Fibroblast of villous mesenchyme (primary cell): ENCODE results near the gene IFITM5. TPM values are rescaled to one million over a fixed set of nuclear protein-coding genes. Genes with fewer than 3 reads are reported as not detected.
"Not testable (repeated sequence)": the region's sequence is repeated elsewhere in the genome, so short reads cannot be mapped to it uniquely, and the experiment has no call there.

Experiments
- DNase-seq: peaks from one replicate; pipeline ENCODE4 v3.0.0-alpha.2; 2010; ENCODE audit warnings: low read depth
- H3K4me3 ChIP-seq: 2 replicates; pipeline ENCODE4 v1.5.1; 2011; ENCODE audit warnings: low read depth, mild to moderate bottlenecking, low read length
- CTCF ChIP-seq: IDR thresholded peaks from 2 replicates; pipeline ENCODE4 v1.5.1; 2012; ENCODE audit warnings: low read depth, mild to moderate bottlenecking, low read length; ENCODE audit not compliant: insufficient read depth
- total RNA-seq: library from RNA; depleted of rRNA; stranded (reverse); fragments of >200 nt; gene quantifications from 2 replicates; pipeline ENCODE4 v1.2.3, GENCODE V29; 2012

Gene IFITM5
- total RNA-seq, 1 donor, result not detected

GRCh38 chr11:326842-327580 lies 27.7 kb upstream of the IFITM5 start:
- TF ChIP-seq CTCF, result no peak
- H3K4me3 ChIP-seq, result no peak overlapping the region
- peak; percentile 74 for DNase-seq

GRCh38 chr11:326592-326841 lies 27.2 kb upstream of the IFITM5 start:
- no peak overlapping the region for H3K4me3 ChIP-seq
- no peak for DNase-seq
- no peak for TF ChIP-seq CTCF

- no peak for TF ChIP-seq CTCF
- H3K4me3 ChIP-seq, result no peak overlapping the region
- DNase-seq, result no peak
Measured at GRCh38 chr11:325796-326591, 26.7 kb upstream of the IFITM5 start.

- H3K4me3 ChIP-seq, result not testable (repeated sequence)
- DNase-seq, result peak; percentile 36
Measured at GRCh38 chr11:324593-325517, 25.5 kb upstream of the IFITM5 start.

- H3K4me3 ChIP-seq, result no peak overlapping the region
- TF ChIP-seq CTCF, result no peak
- DNase-seq, result peak; percentile 16
Measured at GRCh38 chr11:324156-324555, 24.8 kb upstream of the IFITM5 start.

- peak; percentile 15 for DNase-seq
- peak overlapping the region; percentile 70 for H3K4me3 ChIP-seq
Measured at GRCh38 chr11:319888-320273, 20.6 kb upstream of the IFITM5 start.

GRCh38 chr11:319121-319887 lies 20.0 kb upstream of the IFITM5 start:
- H3K4me3 ChIP-seq, result peak overlapping the region; percentile 70
- DNase-seq, result peak; percentile 34

GRCh38 chr11:318405-319120 lies 19.2 kb upstream of the IFITM5 start:
- H3K4me3 ChIP-seq, result peak overlapping the region; percentile 57

GRCh38 chr11:317668-318404 lies 18.5 kb upstream of the IFITM5 start:
- peak overlapping the region; percentile 79 for H3K4me3 ChIP-seq
- peak; percentile 17 for DNase-seq

More at GRCh38 chr11:318405-319120, 19.2 kb upstream of the IFITM5 start:
- not testable (repeated sequence) for DNase-seq
